SK-N-SH (cell line): ENCODE data around the gene TTC9B. TPM values are rescaled to one million over a fixed set of nuclear protein-coding genes. Genes with fewer than 3 reads are reported as not detected.

Source experiments
- CTCF ChIA-PET: fragments of 300-600, 350-600 bp; formaldehyde crosslinking; extraction: SDS; loops from one replicate; lab custom pipeline; 2021; lab: Yijun Ruan, JAX
- POLR2A ChIA-PET: fragments of 350-600 bp; sonication (Branson Sonifier 250); formaldehyde crosslinking; extraction: SDS; loops from one replicate; lab custom pipeline; 2020; ENCODE audit warnings: antibody characterized with exemption, inconsistent platforms; lab: Yijun Ruan, JAX
- DNase-seq: peaks from one replicate; pipeline ENCODE4 v3.0.0; 2012
- H2AFZ ChIP-seq: fragments of 200-600 bp; sonication (generic); 2 replicates; pipeline ENCODE4 v1.8.1; 2016; ENCODE audit warnings: antibody characterized with exemption, mild to moderate bottlenecking, low read depth
- H3F3A ChIP-seq: fragments of 200-600 bp; sonication (generic); replicated peaks from 2 replicates; pipeline ENCODE3; 2016; ENCODE audit warnings: antibody characterized with exemption, mild to moderate bottlenecking; ENCODE audit not compliant: insufficient read depth
- H3K27ac ChIP-seq, 2 experiments: fragments of 200-500 bp in 1 of 2; fragments of 200-600 bp in 1 of 2; sonication (Bioruptor generic) in 1 of 2; sonication (generic), shearing (Covaris generic) in 1 of 2; 2 replicates each; pipeline versions ENCODE4 v1.5.1 to v1.6.1; 2014 to 2016; ENCODE audit warnings: low read depth in 2 of 2, inconsistent platforms in 1 of 2, low read length in 1 of 2, mild to moderate bottlenecking in 1 of 2, mixed read lengths in 1 of 2
- H3K27me3 ChIP-seq: fragments of 200-600 bp; sonication (generic), shearing (Covaris generic); 2 replicates; pipeline ENCODE4 v1.6.1; 2016; ENCODE audit warnings: mixed run types; ENCODE audit not compliant: insufficient read depth
- H3K36me3 ChIP-seq, 2 experiments: fragments of 200-500 bp in 1 of 2; fragments of 200-600 bp in 1 of 2; sonication (Bioruptor generic) in 1 of 2; sonication (generic) in 1 of 2; replicated peaks in 1 of 2; 2 replicates each; pipeline versions ENCODE3 to v1.5.1; 2014 to 2016; ENCODE audit warnings: low read length in 1 of 2, mild to moderate bottlenecking in 1 of 2; ENCODE audit not compliant: insufficient read depth in 2 of 2, control insufficient read depth in 1 of 2
- H3K4me1 ChIP-seq, 2 experiments: fragments of 200-500 bp in 1 of 2; fragments of 200-600 bp in 1 of 2; sonication (Bioruptor generic) in 1 of 2; sonication (generic), shearing (Covaris generic) in 1 of 2; 2 replicates each; pipeline versions ENCODE4 v1.5.1 to v1.6.1; 2014 to 2016; ENCODE audit warnings: low read depth in 1 of 2, low read length in 1 of 2, mixed run types in 1 of 2; ENCODE audit not compliant: insufficient read depth in 2 of 2, control insufficient read depth in 1 of 2
- H3K4me2 ChIP-seq: fragments of 200-600 bp; sonication (generic), shearing (Covaris generic); 2 replicates; pipeline ENCODE4 v1.6.1; 2017; ENCODE audit warnings: mixed run types
- H3K4me3 ChIP-seq, 2 experiments: fragments of 200-500 bp in 1 of 2; fragments of 200-600 bp in 1 of 2; sonication (Bioruptor generic) in 1 of 2; sonication (generic), shearing (Covaris generic) in 1 of 2; 2 replicates each; pipeline versions ENCODE4 v1.5.1 to v1.8.1; 2014 to 2016; ENCODE audit warnings: low read depth in 2 of 2, inconsistent platforms in 1 of 2, low read length in 1 of 2, mild to moderate bottlenecking in 1 of 2, mixed read lengths in 1 of 2, moderate library complexity in 1 of 2
- H3K79me2 ChIP-seq: fragments of 200-600 bp; sonication (generic); 2 replicates; pipeline ENCODE4 v1.8.1; 2017; ENCODE audit warnings: mild to moderate bottlenecking; ENCODE audit not compliant: insufficient read depth
- H3K9ac ChIP-seq: fragments of 200-600 bp; sonication (generic); 2 replicates; pipeline ENCODE4 v1.6.1; 2017; ENCODE audit warnings: mixed run types
- H3K9me2 ChIP-seq: fragments of 200-600 bp; sonication (generic); 2 replicates; pipeline ENCODE4 v1.6.1; 2017; ENCODE audit warnings: mixed run types
- H3K9me3 ChIP-seq: fragments of 200-600 bp; sonication (generic); 2 replicates; pipeline ENCODE4 v1.6.1; 2017; ENCODE audit warnings: mixed run types, mild to moderate bottlenecking, moderate library complexity
- H4K20me1 ChIP-seq: fragments of 200-600 bp; sonication (generic); 2 replicates; pipeline ENCODE4 v1.6.1; 2017; ENCODE audit warnings: mild to moderate bottlenecking, mixed run types; ENCODE audit not compliant: insufficient read depth
- CHD2 ChIP-seq: fragments of 150-350 bp; IDR thresholded peaks from 2 replicates; pipeline ENCODE4 v1.6.1; 2018; ENCODE audit warnings: low read length; ENCODE audit not compliant: partially characterized antibody
- FOSL2 ChIP-seq: IDR thresholded peaks from 2 replicates; pipeline ENCODE4 v1.4.0; 2012; ENCODE audit warnings: low read depth, mild to moderate bottlenecking, moderate library complexity, borderline replicate concordance
- MEF2A ChIP-seq: IDR thresholded peaks from 2 replicates; pipeline ENCODE4 v1.4.0; 2012; ENCODE audit warnings: low read depth, borderline replicate concordance
- NRF1 ChIP-seq: IDR thresholded peaks from 2 replicates; pipeline ENCODE4 v1.6.1; 2012; ENCODE audit warnings: low read depth, mild to moderate bottlenecking, low read length
- PBX3 ChIP-seq: IDR thresholded peaks from 2 replicates; pipeline ENCODE4; 2012
- RAD21 ChIP-seq: IDR thresholded peaks from 2 replicates; pipeline ENCODE4 v1.6.1; 2012; ENCODE audit warnings: mild to moderate bottlenecking, low read length
- REST ChIP-seq: IDR thresholded peaks from 2 replicates; pipeline ENCODE4 v1.6.1; 2012; ENCODE audit warnings: mild to moderate bottlenecking, low read depth, low read length, moderate library complexity
- RXRA ChIP-seq: IDR thresholded peaks from 2 replicates; pipeline ENCODE4 v1.4.0; 2012; ENCODE audit warnings: low read depth, mild to moderate bottlenecking, borderline replicate concordance
- SIN3A ChIP-seq: IDR thresholded peaks from 2 replicates; pipeline ENCODE4 v1.6.1; 2012; ENCODE audit warnings: low read depth, mild to moderate bottlenecking, low read length, moderate library complexity, borderline replicate concordance
- TEAD4 ChIP-seq: IDR thresholded peaks from 2 replicates; pipeline ENCODE4 v1.4.0; 2012; ENCODE audit warnings: mild to moderate bottlenecking, borderline replicate concordance; ENCODE audit not compliant: insufficient read depth
- WGBS: methylation state at CpG from one replicate; pipeline ENCODE4 v1.1.6; 2017; ENCODE audit warnings: low lambda C conversion rate; 5-methylcytosine and 5-hydroxymethylcytosine counted together
- polyA plus RNA-seq, 3 experiments: library from polyadenylated mRNA; depleted of rRNA; stranded (reverse); fragments of >200 nt; gene quantifications; 2 replicates each; pipeline ENCODE4 v1.2.3, GENCODE V29; 2012
- TF ChIP-seq, protein P1 (sequence below): IDR thresholded peaks from 2 replicates; pipeline ENCODE4 v1.4.0; 2012; ENCODE audit warnings: low read depth, borderline replicate concordance

Gene TTC9B
- polyA plus RNA-seq, 1 of the 3 experiments (the other 2 are of a cell fraction) = 0.30 TPM

GRCh38 chr19:40253611-40254092, 35.5 kb upstream of the TTC9B start:
- Histone ChIP-seq H3K79me2 (peaks cover 24% of the 10 kb centered on the region), H3K9me2 (no peaks in the 10 kb centered on the region), H2AFZ (no peak overlapping the region), H3K27me3 (no peaks in the 10 kb centered on the region), H3K36me3 (peaks cover 15 to 59% of the 10 kb centered on the region in 2 experiments), H4K20me1 (peaks cover 12% of the 10 kb centered on the region; the same call in 1 of the 2 replicates), H3K4me2 (no peak overlapping the region), H3K9me3 (no peaks in the 10 kb centered on the region), H3K4me1 (no peaks in the 10 kb centered on the region; a peak in 1 of 4 replicates), H3F3A (no peaks in the 10 kb centered on the region), H3K9ac (no peak overlapping the region), H3K4me3 (no peak overlapping the region), H3K27ac (no peak overlapping the region)
- DNase-seq = no peak
- no peak for TF ChIP-seq RXRA
- no peak for TF ChIP-seq MEF2A
- TF ChIP-seq FOSL2 = no peak
- no peak for TF ChIP-seq REST
- no peak for TF ChIP-seq PBX3
- no peak for TF ChIP-seq SIN3A
- TF ChIP-seq CHD2 = no peak
- TF ChIP-seq, protein P1, sequence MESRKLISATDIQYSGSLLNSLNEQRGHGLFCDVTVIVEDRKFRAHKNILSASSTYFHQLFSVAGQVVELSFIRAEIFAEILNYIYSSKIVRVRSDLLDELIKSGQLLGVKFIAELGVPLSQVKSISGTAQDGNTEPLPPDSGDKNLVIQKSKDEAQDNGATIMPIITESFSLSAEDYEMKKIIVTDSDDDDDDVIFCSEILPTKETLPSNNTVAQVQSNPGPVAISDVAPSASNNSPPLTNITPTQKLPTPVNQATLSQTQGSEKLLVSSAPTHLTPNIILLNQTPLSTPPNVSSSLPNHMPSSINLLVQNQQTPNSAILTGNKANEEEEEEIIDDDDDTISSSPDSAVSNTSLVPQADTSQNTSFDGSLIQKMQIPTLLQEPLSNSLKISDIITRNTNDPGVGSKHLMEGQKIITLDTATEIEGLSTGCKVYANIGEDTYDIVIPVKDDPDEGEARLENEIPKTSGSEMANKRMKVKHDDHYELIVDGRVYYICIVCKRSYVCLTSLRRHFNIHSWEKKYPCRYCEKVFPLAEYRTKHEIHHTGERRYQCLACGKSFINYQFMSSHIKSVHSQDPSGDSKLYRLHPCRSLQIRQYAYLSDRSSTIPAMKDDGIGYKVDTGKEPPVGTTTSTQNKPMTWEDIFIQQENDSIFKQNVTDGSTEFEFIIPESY = no peak
- TF ChIP-seq TEAD4 = no peak
- no peak for TF ChIP-seq NRF1
- no peak for TF ChIP-seq RAD21
- ChIA-PET CTCF (interaction anchor here (1.0 to 1.1 kb wide), 2 partner anchors 13 to 36 kb away, joined by 3 read pairs; partner anchors contain the start of gene TTC9B), POLR2A (interaction anchor here (0.6 kb wide), 1 partner anchor 13 kb away, joined by 3 read pairs; no protein-coding TSS in a partner anchor)
- 97% methylated on average over 8 of the region's 8 CpGs for WGBS
